Keratinocyte (primary cell): ENCODE data around the gene PLEKHN1. TPM values are rescaled to one million over a fixed set of nuclear protein-coding genes. Genes with fewer than 3 reads are reported as not detected.

ENCODE experiments used
- DNase-seq: peaks from one replicate; pipeline ENCODE4 v3.0.0-alpha.2; 2011; ENCODE audit warnings: low read depth, missing footprints, low spot score
- FAIRE-seq: peaks from 2 replicates; lab custom pipeline; 2011; peaks lifted over from hg19 to GRCh38; lab: Jason Lieb, UNC
- H2AFZ ChIP-seq: 2 replicates; pipeline ENCODE4 v1.6.0; 2012; ENCODE audit warnings: low read length, control low read depth, inconsistent platforms; ENCODE audit not compliant: control insufficient read depth
- H3K27ac ChIP-seq: 2 replicates; pipeline ENCODE4 v1.5.1; 2011; ENCODE audit warnings: low read length; ENCODE audit not compliant: control insufficient read depth, insufficient read depth
- H3K27me3 ChIP-seq: 3 replicates; pipeline ENCODE4 v1.6.0; 2011; ENCODE audit warnings: low read length; ENCODE audit not compliant: control insufficient read depth, insufficient read depth; ENCODE audit errors: extremely low read depth
- H3K36me3 ChIP-seq, 2 experiments: 2 replicates in 1 of 2; 3 replicates in 1 of 2; pipeline ENCODE4 v1.5.1; 2011; ENCODE audit warnings: low read length in 2 of 2, mild to moderate bottlenecking in 1 of 2; ENCODE audit not compliant: control insufficient read depth in 2 of 2, insufficient read depth in 2 of 2; ENCODE audit errors: extremely low read depth in 1 of 2
- H3K4me1 ChIP-seq: 3 replicates; pipeline ENCODE4 v1.5.1; 2011; ENCODE audit warnings: low read length; ENCODE audit not compliant: control insufficient read depth, insufficient read depth; ENCODE audit errors: extremely low read depth
- H3K4me2 ChIP-seq: 3 replicates; pipeline ENCODE4 v1.6.0; 2011; ENCODE audit warnings: low read depth, low read length; ENCODE audit not compliant: control insufficient read depth, insufficient read depth; ENCODE audit errors: extremely low read depth
- H3K4me3 ChIP-seq, 3 experiments: fragments of 200-600 bp in 1 of 3; sonication (generic) in 1 of 3; 2 replicates in 2 of 3; 3 replicates in 1 of 3; pipeline ENCODE4 v1.5.1; 2011 to 2016; ENCODE audit warnings: low read length in 3 of 3, mild to moderate bottlenecking in 3 of 3, control low read depth in 2 of 3, inconsistent platforms in 1 of 3, low read depth in 1 of 3, mixed read lengths in 1 of 3, mixed run types in 1 of 3, moderate library complexity in 1 of 3; ENCODE audit not compliant: control insufficient read depth in 2 of 3, insufficient read depth in 2 of 3; ENCODE audit errors: extremely low read depth in 1 of 3
- H3K79me2 ChIP-seq: 2 replicates; pipeline ENCODE4 v1.6.0; 2012; ENCODE audit warnings: low read length; ENCODE audit not compliant: control insufficient read depth, insufficient read depth
- H3K9ac ChIP-seq: 3 replicates; pipeline ENCODE4 v1.6.0; 2011; ENCODE audit warnings: low read length; ENCODE audit not compliant: control insufficient read depth, insufficient read depth; ENCODE audit errors: extremely low read depth
- H3K9me1 ChIP-seq: 3 replicates; pipeline ENCODE4 v1.6.0; 2011; ENCODE audit warnings: low read length; ENCODE audit not compliant: control insufficient read depth, insufficient read depth; ENCODE audit errors: extremely low read depth
- H3K9me3 ChIP-seq: 2 replicates; pipeline ENCODE4 v1.5.1; 2012; ENCODE audit warnings: low read depth, low read length; ENCODE audit not compliant: control insufficient read depth
- H4K20me1 ChIP-seq: 3 replicates; pipeline ENCODE4 v1.6.0; 2011; ENCODE audit warnings: low read length; ENCODE audit not compliant: control insufficient read depth, insufficient read depth; ENCODE audit errors: extremely low read depth
- EZH2 ChIP-seq: IDR thresholded peaks from one replicate; pipeline ENCODE4 v1.6.1; 2012; ENCODE audit warnings: inconsistent platforms, mild to moderate bottlenecking, low read length, moderate library complexity
- dilution Hi-C: fragments of 300-500 bp; cut with MboI; formaldehyde crosslinking; loops from one replicate; pipeline ENCODE4 v1.7.0; 2020; ENCODE audit warnings: low sequenced_read_pairs; ENCODE audit not compliant: extremely low pct_ligation_motif_present
- polyA plus RNA-seq, 5 experiments: library from polyadenylated mRNA; depleted of rRNA in 3 of 5; stranded (reverse) in 3 of 5; stranded (forward) in 1 of 5; unstranded in 1 of 5; fragments of >200 nt; gene quantifications; 1 replicate in 1 of 5; 2 replicates in 3 of 5; 3 replicates in 1 of 5; pipeline versions ENCODE4 v1.2.1 to v1.2.3, GENCODE V29; 2011 to 2012; ENCODE audit warnings: missing spikeins in 2 of 5, low read depth in 1 of 5, low replicate concordance in 1 of 5
- TF ChIP-seq, protein P1 (sequence below), 3 experiments: IDR thresholded peaks in 1 of 3; conservative IDR thresholded peaks in 1 of 3; optimal IDR thresholded peaks in 1 of 3; 2 replicates in 2 of 3; 3 replicates in 1 of 3; pipeline versions ENCODE3 to v1.5.1; 2011; ENCODE audit warnings: low read length in 3 of 3, mild to moderate bottlenecking in 3 of 3, moderate library complexity in 2 of 3, control low read depth in 1 of 3, inconsistent platforms in 1 of 3; ENCODE audit not compliant: insufficient read depth in 2 of 3; ENCODE audit errors: extremely low read depth in 1 of 3

Gene PLEKHN1
- polyA plus RNA-seq, 1 donor (not counting 4 experiments of a cell fraction or from before 2014, with no cell fraction given) = 2.5 TPM

GRCh38 chr1:971751-972506 lies 5.6 kb downstream of the PLEKHN1 start:
- FAIRE-seq (no peak), DNase-seq (no peak)
- no peak overlapping the region for H3K27ac ChIP-seq
- no peak overlapping the region for H3K9ac ChIP-seq
- dilution Hi-C loops = no loop called here
- no peaks in the 10 kb centered on the region for H3K79me2 ChIP-seq
- H3K4me2 ChIP-seq = no peak overlapping the region
- H3K36me3 ChIP-seq = peaks cover 0 to 3% of the 10 kb centered on the region in 2 experiments
- peaks cover 14% of the 10 kb centered on the region for H3K4me1 ChIP-seq
- no peak overlapping the region for H2AFZ ChIP-seq
- H3K4me3 ChIP-seq = no peak overlapping the region
- H4K20me1 ChIP-seq = no peaks in the 10 kb centered on the region
- no peak for TF ChIP-seq EZH2
- TF ChIP-seq, protein P1, sequence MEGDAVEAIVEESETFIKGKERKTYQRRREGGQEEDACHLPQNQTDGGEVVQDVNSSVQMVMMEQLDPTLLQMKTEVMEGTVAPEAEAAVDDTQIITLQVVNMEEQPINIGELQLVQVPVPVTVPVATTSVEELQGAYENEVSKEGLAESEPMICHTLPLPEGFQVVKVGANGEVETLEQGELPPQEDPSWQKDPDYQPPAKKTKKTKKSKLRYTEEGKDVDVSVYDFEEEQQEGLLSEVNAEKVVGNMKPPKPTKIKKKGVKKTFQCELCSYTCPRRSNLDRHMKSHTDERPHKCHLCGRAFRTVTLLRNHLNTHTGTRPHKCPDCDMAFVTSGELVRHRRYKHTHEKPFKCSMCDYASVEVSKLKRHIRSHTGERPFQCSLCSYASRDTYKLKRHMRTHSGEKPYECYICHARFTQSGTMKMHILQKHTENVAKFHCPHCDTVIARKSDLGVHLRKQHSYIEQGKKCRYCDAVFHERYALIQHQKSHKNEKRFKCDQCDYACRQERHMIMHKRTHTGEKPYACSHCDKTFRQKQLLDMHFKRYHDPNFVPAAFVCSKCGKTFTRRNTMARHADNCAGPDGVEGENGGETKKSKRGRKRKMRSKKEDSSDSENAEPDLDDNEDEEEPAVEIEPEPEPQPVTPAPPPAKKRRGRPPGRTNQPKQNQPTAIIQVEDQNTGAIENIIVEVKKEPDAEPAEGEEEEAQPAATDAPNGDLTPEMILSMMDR (optimal IDR thresholded peaks at IDR 0.05 in 1 of 3, IDR thresholded peaks at IDR 0.05 in 1 of 3, conservative IDR thresholded peaks at IDR 0.05 in 1 of 3; ENCODE audit: extremely low read depth in 1 of 3, insufficient read depth in 2 of 3, low read length in 3 of 3) = no peak
- no peaks in the 10 kb centered on the region for H3K9me3 ChIP-seq
- H3K9me1 ChIP-seq = no peaks in the 10 kb centered on the region
- no peaks in the 10 kb centered on the region for H3K27me3 ChIP-seq

- no peak overlapping the region for H2AFZ ChIP-seq
- H3K9me3 ChIP-seq = no peaks in the 10 kb centered on the region
- H3K79me2 ChIP-seq = no peaks in the 10 kb centered on the region
- dilution Hi-C loops = no loop called here
- no peaks in the 10 kb centered on the region for H4K20me1 ChIP-seq
- H3K4me1 ChIP-seq = peaks cover 4% of the 10 kb centered on the region
- no peak overlapping the region for H3K9ac ChIP-seq
- DNase-seq (no peak), FAIRE-seq (no peak)
- no peak overlapping the region for H3K4me3 ChIP-seq
- no peaks in the 10 kb centered on the region for H3K27me3 ChIP-seq
- H3K9me1 ChIP-seq = no peaks in the 10 kb centered on the region
- TF ChIP-seq EZH2 = no peak
- TF ChIP-seq, protein P1 (optimal IDR thresholded peaks at IDR 0.05 in 1 of 3, IDR thresholded peaks at IDR 0.05 in 1 of 3, conservative IDR thresholded peaks at IDR 0.05 in 1 of 3; ENCODE audit: extremely low read depth in 1 of 3, insufficient read depth in 2 of 3, low read length in 3 of 3) = no peak
- H3K36me3 ChIP-seq = peaks cover 0 to 3% of the 10 kb centered on the region in 2 experiments
- no peak overlapping the region for H3K27ac ChIP-seq
- H3K4me2 ChIP-seq = no peak overlapping the region
Observed at GRCh38 chr1:972726-973458, 6.6 kb downstream of the PLEKHN1 start.
